GM12891 (cell line): ENCODE measurements around the gene ST6GAL1.
A peak's percentile ranks its signal among the peaks of the same experiment; 100 is the strongest.
"Not testable (repeated sequence)": the region's sequence is repeated elsewhere in the genome, so short reads cannot be mapped to it uniquely, and the experiment has no call there.

Experiments
- DNase-seq: peaks from one replicate; pipeline ENCODE4 v3.0.0; 2011; ENCODE audit warnings: low spot score; ENCODE audit not compliant: insufficient read length
- FAIRE-seq: peaks from 2 replicates; lab custom pipeline; 2011; peaks lifted over from hg19 to GRCh38; lab: Jason Lieb, UNC
- PAX5 ChIP-seq: IDR thresholded peaks from 2 replicates; pipeline ENCODE4 v1.6.1; 2011; ENCODE audit warnings: low read length, moderate library complexity, mild to moderate bottlenecking; ENCODE audit not compliant: insufficient read depth, severe bottlenecking
- POLR2A ChIP-seq: IDR thresholded peaks from 2 replicates; pipeline ENCODE4 v1.6.1; 2011; ENCODE audit warnings: low read depth, low read length, control low read depth
- POLR2AphosphoS5 ChIP-seq: IDR thresholded peaks from 2 replicates; pipeline ENCODE4 v1.6.1; 2011; ENCODE audit warnings: low read depth, low read length, control low read depth
- POU2F2 ChIP-seq: IDR thresholded peaks from 2 replicates; pipeline ENCODE4 v1.6.1; 2011; ENCODE audit warnings: low read depth, mild to moderate bottlenecking, control low read depth, low read length, moderate library complexity
- SPI1 ChIP-seq: IDR thresholded peaks from 2 replicates; pipeline ENCODE4 v1.6.1; 2011; ENCODE audit warnings: low read depth, low read length, control low read depth
- TAF1 ChIP-seq: IDR thresholded peaks from 2 replicates; pipeline ENCODE4 v1.6.1; 2011; ENCODE audit warnings: low read depth, low read length, control low read depth

Gene ST6GAL1

GRCh38 chr3:187044206-187044605, 113.9 kb downstream of the ST6GAL1 start:
- TF ChIP-seq SPI1 (peak; percentile 70), PAX5 (no peak)

GRCh38 chr3:187044867-187045552, 114.7 kb downstream of the ST6GAL1 start:
- FAIRE-seq (no peak), DNase-seq (no peak)
- TF ChIP-seq TAF1 (no peak), POU2F2 (no peak), POLR2AphosphoS5 (no peak), POLR2A (no peak), SPI1 (no peak), PAX5 (no peak)

More at GRCh38 chr3:187044206-187044605, 113.9 kb downstream of the ST6GAL1 start:
- DNase-seq (no peak), FAIRE-seq (no peak)

GRCh38 chr3:187046033-187046432, 115.7 kb downstream of the ST6GAL1 start:
- no peak for TF ChIP-seq PAX5
- TF ChIP-seq POLR2A = peak; percentile 40; the same call in 1 of the 2 replicates
- no peak for TF ChIP-seq SPI1
- DNase-seq (no peak), FAIRE-seq (no peak)

- TF ChIP-seq PAX5 (no peak), POLR2A (peak; percentile 34; the same call in 1 of the 2 replicates)
- no peak for DNase-seq
- peak; percentile 51 for FAIRE-seq
These were observed 119.3 kb downstream of the ST6GAL1 start for GRCh38 chr3:187049462-187050101.

GRCh38 chr3:187051066-187051465, 120.7 kb downstream of the ST6GAL1 start:
- FAIRE-seq (no peak), DNase-seq (no peak)
- peak; percentile 43; the same call in 1 of the 2 replicates for TF ChIP-seq POLR2AphosphoS5
- no peak for TF ChIP-seq PAX5

GRCh38 chr3:187051724-187052366, 121.5 kb downstream of the ST6GAL1 start:
- no peak for TF ChIP-seq TAF1
- no peak for TF ChIP-seq POLR2AphosphoS5
- no peak for TF ChIP-seq POLR2A
- no peak for TF ChIP-seq SPI1
- no peak for TF ChIP-seq PAX5
- TF ChIP-seq POU2F2 = no peak
- DNase-seq (no peak), FAIRE-seq (no peak)

- not testable (repeated sequence) for FAIRE-seq, DNase-seq
These were observed 122.1 kb downstream of the ST6GAL1 start for GRCh38 chr3:187052427-187052826.

GRCh38 chr3:187054433-187054832, 124.1 kb downstream of the ST6GAL1 start:
- FAIRE-seq, DNase-seq: not testable (repeated sequence)

GRCh38 chr3:187057803-187058202, 127.5 kb downstream of the ST6GAL1 start:
- peak; percentile 20 for FAIRE-seq
- not testable (repeated sequence) for DNase-seq

- TF ChIP-seq POLR2A = no peak
- no peak for TF ChIP-seq POU2F2
- TF ChIP-seq PAX5 = no peak
- no peak for TF ChIP-seq TAF1
- no peak for DNase-seq
- no peak for FAIRE-seq
These were observed 131.4 kb downstream of the ST6GAL1 start for GRCh38 chr3:187061748-187062147.

- DNase-seq (no peak), FAIRE-seq (no peak)
- TF ChIP-seq POU2F2 = no peak
- TF ChIP-seq POLR2A = no peak
- TF ChIP-seq TAF1 = no peak
- TF ChIP-seq PAX5 = no peak
- no peak for TF ChIP-seq SPI1
- no peak for TF ChIP-seq POLR2AphosphoS5
These were observed 132.3 kb downstream of the ST6GAL1 start for GRCh38 chr3:187062526-187063177.
